Measurements from ENCODE around the gene OSBPL9.
"Not testable (repeated sequence)": the region's sequence is repeated elsewhere in the genome, so short reads cannot be mapped to it uniquely, and the experiment has no call there.

OSBPL9 gene

GRCh38 chr1:51669816-51670215 lies 52.9 kb downstream of the OSBPL9 start:
- no peak for DNase-seq

GRCh38 chr1:51671527-51672325 lies 54.8 kb downstream of the OSBPL9 start:
- DNase-seq, result no peak

- no peak for DNase-seq
Measured at GRCh38 chr1:51673279-51673678, 56.4 kb downstream of the OSBPL9 start.

- no peak for DNase-seq
Measured at GRCh38 chr1:51675177-51675780, 58.4 kb downstream of the OSBPL9 start.

- no peak for DNase-seq
Measured at GRCh38 chr1:51679435-51679834, 62.5 kb downstream of the OSBPL9 start.

- DNase-seq, result no peak
Measured at GRCh38 chr1:51684776-51685175, 67.9 kb downstream of the OSBPL9 start.

- DNase-seq, result no peak
Measured at GRCh38 chr1:51686450-51686849, 69.6 kb downstream of the OSBPL9 start.

- DNase-seq, result no peak
Measured at GRCh38 chr1:51689075-51689440, 72.2 kb downstream of the OSBPL9 start.

GRCh38 chr1:51689643-51690042 lies 72.8 kb downstream of the OSBPL9 start:
- no peak for DNase-seq

- no peak for DNase-seq
Measured at GRCh38 chr1:51690285-51690961, 73.5 kb downstream of the OSBPL9 start.

- no peak for DNase-seq
Measured at GRCh38 chr1:51691920-51692319, 75.0 kb downstream of the OSBPL9 start.

- DNase-seq, result no peak
Measured at GRCh38 chr1:51693419-51694155, 76.7 kb downstream of the OSBPL9 start.

GRCh38 chr1:51697166-51697565 lies 80.3 kb downstream of the OSBPL9 start:
- DNase-seq, result no peak

- DNase-seq, result no peak
Measured at GRCh38 chr1:51699391-51699790, 82.5 kb downstream of the OSBPL9 start.

GRCh38 chr1:51701782-51702181 lies 84.9 kb downstream of the OSBPL9 start:
- not testable (repeated sequence) for DNase-seq

- not testable (repeated sequence) for DNase-seq
Measured at GRCh38 chr1:51702220-51702619, 85.3 kb downstream of the OSBPL9 start.

- no peak for DNase-seq
Measured at GRCh38 chr1:51705035-51705434, 88.1 kb downstream of the OSBPL9 start.

GRCh38 chr1:51708911-51709760 lies 92.2 kb downstream of the OSBPL9 start:
- DNase-seq, result no peak

GRCh38 chr1:51709951-51710350 lies 93.1 kb downstream of the OSBPL9 start:
- DNase-seq, result no peak

GRCh38 chr1:51712590-51712989 lies 95.7 kb downstream of the OSBPL9 start:
- no peak for DNase-seq

- DNase-seq, result no peak
Measured at GRCh38 chr1:51714374-51715019, 97.6 kb downstream of the OSBPL9 start.

- DNase-seq, result no peak
Measured at GRCh38 chr1:51715369-51715768, 98.5 kb downstream of the OSBPL9 start.

Data from NCI-H1417 treated with DMSO at 0.1 percent for 48 hours (cell line).